Liver (tissue), 9 donors: Measurements from ENCODE around the gene PYGB. TPM values are rescaled to one million over a fixed set of nuclear protein-coding genes. Genes with fewer than 3 reads are reported as not detected.

ENCODE experiments used
- DNase-seq: peaks from one replicate; pipeline ENCODE4 v3.0.0-alpha.2; 2017; ENCODE audit warnings: low spot score
- H3K27ac ChIP-seq, 2 donors: one replicate each; pipeline ENCODE4 v1.7.0; 2013; ENCODE audit warnings: inconsistent platforms in 2 of 2, low read length in 2 of 2, control low read depth in 1 of 2, low read depth in 1 of 2, mild to moderate bottlenecking in 1 of 2
- H3K27me3 ChIP-seq, 4 donors: one replicate each; pipeline versions ENCODE4 v1.6.1 to v1.7.0; 2013; ENCODE audit warnings: low read length in 3 of 4, inconsistent platforms in 1 of 4, mild to moderate bottlenecking in 1 of 4, moderate library complexity in 1 of 4; ENCODE audit not compliant: control insufficient read depth in 4 of 4, insufficient read depth in 4 of 4
- H3K36me3 ChIP-seq, 4 donors: one replicate each; pipeline versions ENCODE4 v1.6.1 to v1.7.0; 2013; ENCODE audit warnings: low read length in 3 of 4, mild to moderate bottlenecking in 3 of 4, low read depth in 1 of 4, moderate library complexity in 1 of 4; ENCODE audit not compliant: control insufficient read depth in 4 of 4, insufficient read depth in 3 of 4
- H3K4me1 ChIP-seq, 4 donors: one replicate each; pipeline versions ENCODE4 v1.6.1 to v1.7.0; 2013; ENCODE audit warnings: low read length in 3 of 4, mild to moderate bottlenecking in 3 of 4, moderate library complexity in 1 of 4; ENCODE audit not compliant: control insufficient read depth in 4 of 4, insufficient read depth in 4 of 4
- H3K4me3 ChIP-seq, 3 donors: one replicate each; pipeline versions ENCODE4 v1.6.1 to v1.7.0; 2013; ENCODE audit warnings: low read length in 3 of 3, control low read depth in 1 of 3, low read depth in 1 of 3, mild to moderate bottlenecking in 1 of 3
- H3K9ac ChIP-seq, 2 donors: one replicate each; pipeline ENCODE4 v1.7.0; 2013; ENCODE audit warnings: low read length in 2 of 2, mild to moderate bottlenecking in 2 of 2, moderate library complexity in 2 of 2, control low read depth in 1 of 2, low read depth in 1 of 2
- H3K9me3 ChIP-seq, 4 donors: one replicate each; pipeline versions ENCODE4 v1.6.1 to v1.7.0; 2013; ENCODE audit warnings: low read length in 3 of 4; ENCODE audit not compliant: control insufficient read depth in 4 of 4
- CTCF ChIP-seq: fragments of 150-350 bp; IDR thresholded peaks from 2 replicates; pipeline ENCODE4 v1.5.1; 2017; ENCODE audit warnings: improper control_type of control experiment, low read depth, low read length; ENCODE audit not compliant: missing input control
- EGR1 ChIP-seq, 2 donors: IDR thresholded peaks; 2 replicates each; pipeline ENCODE4 v1.6.1; 2016 to 2018; ENCODE audit warnings: antibody characterized with exemption in 2 of 2, low read depth in 2 of 2
- FOXA1 ChIP-seq: IDR thresholded peaks from 2 replicates; pipeline ENCODE4 v1.6.1; 2016; ENCODE audit warnings: antibody characterized with exemption
- FOXA2 ChIP-seq: IDR thresholded peaks from 2 replicates; pipeline ENCODE4 v1.6.1; 2016; ENCODE audit warnings: antibody characterized with exemption
- GABPA ChIP-seq, 2 donors: IDR thresholded peaks in 1 of 2; conservative IDR thresholded peaks in 1 of 2; 2 replicates each; pipeline ENCODE4 v1.6.1; 2016; ENCODE audit warnings: antibody characterized with exemption in 2 of 2, mild to moderate bottlenecking in 1 of 2, moderate library complexity in 1 of 2
- HNF4A ChIP-seq, 2 donors: conservative IDR thresholded peaks; 2 replicates each; pipeline ENCODE4 v1.6.1; 2016; ENCODE audit warnings: antibody characterized with exemption in 2 of 2, mild to moderate bottlenecking in 2 of 2
- HNF4G ChIP-seq: IDR thresholded peaks from 2 replicates; pipeline ENCODE4 v1.6.1; 2016; ENCODE audit warnings: antibody characterized with exemption
- JUND ChIP-seq, 2 donors: IDR thresholded peaks; 2 replicates each; pipeline ENCODE4 v1.6.1; 2016; ENCODE audit warnings: antibody characterized with exemption in 2 of 2
- RAD21 ChIP-seq, 2 donors: IDR thresholded peaks; 2 replicates each; pipeline ENCODE4 v1.6.1; 2016; ENCODE audit warnings: antibody characterized with exemption in 2 of 2, mild to moderate bottlenecking in 2 of 2
- RXRA ChIP-seq, 2 donors: IDR thresholded peaks; 2 replicates each; pipeline ENCODE4 v1.6.1; 2017 to 2018; ENCODE audit warnings: antibody characterized with exemption in 2 of 2, mild to moderate bottlenecking in 1 of 2
- SP1 ChIP-seq: IDR thresholded peaks from 2 replicates; pipeline ENCODE4 v1.6.1; 2018; ENCODE audit warnings: antibody characterized with exemption, mild to moderate bottlenecking
- TAF1 ChIP-seq: conservative IDR thresholded peaks from 2 replicates; pipeline ENCODE4 v1.6.1; 2016; ENCODE audit warnings: antibody characterized with exemption, mild to moderate bottlenecking
- WGBS: extraction: QIAGEN DNeasy Blood & Tissue Kit; methylation state at CpG from one replicate; pipeline ENCODE4 v1.1.7; 2013; 5-methylcytosine and 5-hydroxymethylcytosine counted together
- polyA plus RNA-seq, 2 donors: library from polyadenylated mRNA; stranded (reverse) in 1 of 2; unstranded in 1 of 2; fragments of 200-250 nt in 1 of 2; fragments of >200 nt in 1 of 2; fragmentation: Nextera tagmentation in 1 of 2; extraction: Ambion mirVana in 1 of 2; gene quantifications; one replicate each; pipeline versions ENCODE4 v1.2.1 to v1.2.3, GENCODE V29; 2013 to 2015
- total RNA-seq, 2 donors: library from RNA; depleted of rRNA; stranded (reverse); fragments of >200 nt; gene quantifications; one replicate each; pipeline ENCODE4 v1.2.3, GENCODE V29; 2014
- TF ChIP-seq, protein P1 (sequence below): IDR thresholded peaks from 2 replicates; pipeline ENCODE4 v1.6.1; 2016; ENCODE audit warnings: antibody characterized with exemption, mild to moderate bottlenecking
- TF ChIP-seq, protein P2 (sequence below): IDR thresholded peaks from 2 replicates; pipeline ENCODE4 v1.6.1; 2016; ENCODE audit warnings: antibody characterized with exemption
- TF ChIP-seq, protein P3 (sequence below): IDR thresholded peaks from 2 replicates; pipeline ENCODE4 v1.6.1; 2016; ENCODE audit warnings: antibody characterized with exemption
- donor health status: healthy.
- donor health status: healthy.
- donor health status: healthy.
- donor health status: healthy.
- donor health status: healthy.

The PYGB gene
- total and polyA plus RNA-seq, 4 donors = 3.6 to 11.7 (median 9.8) TPM

DNA sequence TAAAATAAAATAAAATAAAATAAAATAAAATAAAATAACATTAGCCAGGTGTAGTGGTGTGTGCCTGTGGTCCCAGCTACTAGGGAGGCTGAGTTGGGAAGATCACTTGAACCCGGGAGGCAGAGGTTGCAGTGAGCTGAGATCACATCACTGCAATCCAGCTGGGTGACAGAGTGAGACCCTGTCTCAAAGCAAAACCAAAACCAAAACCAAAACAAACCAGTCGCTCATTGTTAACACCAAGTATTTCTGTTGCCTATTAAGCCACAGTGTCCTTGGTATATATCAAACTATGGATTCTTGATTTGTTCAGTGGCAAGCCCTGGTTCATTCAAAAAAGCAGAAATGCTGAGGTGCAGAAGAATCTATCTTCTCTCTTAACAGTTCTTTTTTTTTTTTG, 65.7 kb downstream of the PYGB start (continued):
- TF ChIP-seq, protein P1, sequence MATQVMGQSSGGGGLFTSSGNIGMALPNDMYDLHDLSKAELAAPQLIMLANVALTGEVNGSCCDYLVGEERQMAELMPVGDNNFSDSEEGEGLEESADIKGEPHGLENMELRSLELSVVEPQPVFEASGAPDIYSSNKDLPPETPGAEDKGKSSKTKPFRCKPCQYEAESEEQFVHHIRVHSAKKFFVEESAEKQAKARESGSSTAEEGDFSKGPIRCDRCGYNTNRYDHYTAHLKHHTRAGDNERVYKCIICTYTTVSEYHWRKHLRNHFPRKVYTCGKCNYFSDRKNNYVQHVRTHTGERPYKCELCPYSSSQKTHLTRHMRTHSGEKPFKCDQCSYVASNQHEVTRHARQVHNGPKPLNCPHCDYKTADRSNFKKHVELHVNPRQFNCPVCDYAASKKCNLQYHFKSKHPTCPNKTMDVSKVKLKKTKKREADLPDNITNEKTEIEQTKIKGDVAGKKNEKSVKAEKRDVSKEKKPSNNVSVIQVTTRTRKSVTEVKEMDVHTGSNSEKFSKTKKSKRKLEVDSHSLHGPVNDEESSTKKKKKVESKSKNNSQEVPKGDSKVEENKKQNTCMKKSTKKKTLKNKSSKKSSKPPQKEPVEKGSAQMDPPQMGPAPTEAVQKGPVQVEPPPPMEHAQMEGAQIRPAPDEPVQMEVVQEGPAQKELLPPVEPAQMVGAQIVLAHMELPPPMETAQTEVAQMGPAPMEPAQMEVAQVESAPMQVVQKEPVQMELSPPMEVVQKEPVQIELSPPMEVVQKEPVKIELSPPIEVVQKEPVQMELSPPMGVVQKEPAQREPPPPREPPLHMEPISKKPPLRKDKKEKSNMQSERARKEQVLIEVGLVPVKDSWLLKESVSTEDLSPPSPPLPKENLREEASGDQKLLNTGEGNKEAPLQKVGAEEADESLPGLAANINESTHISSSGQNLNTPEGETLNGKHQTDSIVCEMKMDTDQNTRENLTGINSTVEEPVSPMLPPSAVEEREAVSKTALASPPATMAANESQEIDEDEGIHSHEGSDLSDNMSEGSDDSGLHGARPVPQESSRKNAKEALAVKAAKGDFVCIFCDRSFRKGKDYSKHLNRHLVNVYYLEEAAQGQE = no peak
- TF ChIP-seq SP1 (no peak), RAD21 (IDR thresholded peaks at IDR 0.05) (no peak), HNF4G (no peak), FOXA2 (no peak), JUND (IDR thresholded peaks at IDR 0.05) (no peak), EGR1 (IDR thresholded peaks at IDR 0.05; ENCODE audit: low read depth in 2 of 2) (no peak)

GRCh38 chr20:25314497-25315417, 66.9 kb downstream of the PYGB start:
- H3K36me3 ChIP-seq = no peaks in the 10 kb centered on the region
- H3K9ac ChIP-seq = no peak overlapping the region
- no peaks in the 10 kb centered on the region for H3K27me3 ChIP-seq
- H3K9me3 ChIP-seq = no peaks in the 10 kb centered on the region
- no peak overlapping the region for H3K4me3 ChIP-seq
- peaks cover 0 to 18% (median 17%) of the 10 kb centered on the region in 4 donors for H3K4me1 ChIP-seq
- TF ChIP-seq RAD21 (IDR thresholded peaks at IDR 0.05) (no peak), FOXA2 (no peak), GABPA (IDR thresholded peaks at IDR 0.05 in 1 of 2, conservative IDR thresholded peaks at IDR 0.05 in 1 of 2) (no peak), RXRA (IDR thresholded peaks at IDR 0.05) (no peak), CTCF (no peak)
- 96% methylated on average over 17 of the region's 17 CpGs for WGBS
- DNase-seq = no peak
- H3K27ac ChIP-seq = no peak overlapping the region

DNA sequence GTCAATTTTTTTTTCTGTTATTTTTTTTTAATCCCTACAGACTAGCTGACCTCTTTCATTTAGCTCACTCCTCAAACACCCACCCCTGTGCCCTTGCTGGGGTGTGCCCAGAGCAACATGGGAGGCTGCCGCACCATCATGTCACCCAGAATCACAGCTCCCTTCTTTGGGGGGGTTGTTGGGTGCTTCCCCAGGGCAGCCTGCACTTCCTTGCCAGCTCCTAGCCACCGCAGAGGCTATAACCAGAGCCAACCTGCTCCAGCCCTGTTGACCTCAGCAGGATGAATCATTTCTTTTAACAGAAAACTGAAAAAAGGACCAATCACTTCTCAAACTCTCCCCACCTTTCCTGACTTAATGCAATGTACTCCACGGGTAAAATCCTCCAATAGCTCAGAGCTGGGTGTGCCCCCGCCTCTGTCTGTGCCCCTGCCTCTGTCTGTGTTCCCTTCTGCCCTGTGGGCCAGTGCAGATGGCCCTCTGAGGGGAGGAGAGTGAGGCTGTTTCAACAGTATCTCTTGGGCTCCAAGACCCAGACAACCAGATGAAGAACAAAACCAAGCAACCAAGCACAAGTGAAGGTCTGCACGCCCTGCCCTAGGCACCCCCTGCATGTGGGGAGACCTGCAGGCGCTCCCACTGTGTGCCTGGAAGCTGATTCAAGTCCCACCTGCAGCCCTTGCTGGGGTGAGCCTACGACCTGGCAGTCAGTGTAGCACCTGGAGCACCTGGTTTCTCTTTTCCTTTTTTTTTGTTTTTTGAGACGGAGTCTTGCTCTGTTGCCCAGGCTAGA, 67.7 kb downstream of the PYGB start:
- no peak overlapping the region for H3K27ac ChIP-seq
- no peak overlapping the region for H3K4me3 ChIP-seq
- no peak overlapping the region for H3K9ac ChIP-seq
- WGBS = 94% methylated on average over 8 of the region's 8 CpGs
- peaks cover 0 to 9% (median 9%) of the 10 kb centered on the region in 4 donors for H3K4me1 ChIP-seq
- no peak for DNase-seq
- H3K36me3 ChIP-seq = no peaks in the 10 kb centered on the region
- H3K27me3 ChIP-seq = no peaks in the 10 kb centered on the region
- H3K9me3 ChIP-seq = no peaks in the 10 kb centered on the region
- TF ChIP-seq, protein P2, sequence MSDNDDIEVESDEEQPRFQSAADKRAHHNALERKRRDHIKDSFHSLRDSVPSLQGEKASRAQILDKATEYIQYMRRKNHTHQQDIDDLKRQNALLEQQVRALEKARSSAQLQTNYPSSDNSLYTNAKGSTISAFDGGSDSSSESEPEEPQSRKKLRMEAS = no peak
- TF ChIP-seq HNF4G = no peak
- TF ChIP-seq RXRA (IDR thresholded peaks at IDR 0.05) = no peak
- TF ChIP-seq, protein P3, sequence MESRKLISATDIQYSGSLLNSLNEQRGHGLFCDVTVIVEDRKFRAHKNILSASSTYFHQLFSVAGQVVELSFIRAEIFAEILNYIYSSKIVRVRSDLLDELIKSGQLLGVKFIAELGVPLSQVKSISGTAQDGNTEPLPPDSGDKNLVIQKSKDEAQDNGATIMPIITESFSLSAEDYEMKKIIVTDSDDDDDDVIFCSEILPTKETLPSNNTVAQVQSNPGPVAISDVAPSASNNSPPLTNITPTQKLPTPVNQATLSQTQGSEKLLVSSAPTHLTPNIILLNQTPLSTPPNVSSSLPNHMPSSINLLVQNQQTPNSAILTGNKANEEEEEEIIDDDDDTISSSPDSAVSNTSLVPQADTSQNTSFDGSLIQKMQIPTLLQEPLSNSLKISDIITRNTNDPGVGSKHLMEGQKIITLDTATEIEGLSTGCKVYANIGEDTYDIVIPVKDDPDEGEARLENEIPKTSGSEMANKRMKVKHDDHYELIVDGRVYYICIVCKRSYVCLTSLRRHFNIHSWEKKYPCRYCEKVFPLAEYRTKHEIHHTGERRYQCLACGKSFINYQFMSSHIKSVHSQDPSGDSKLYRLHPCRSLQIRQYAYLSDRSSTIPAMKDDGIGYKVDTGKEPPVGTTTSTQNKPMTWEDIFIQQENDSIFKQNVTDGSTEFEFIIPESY = no peak
- TF ChIP-seq TAF1 = no peak
- no peak for TF ChIP-seq FOXA1
- no peak for TF ChIP-seq EGR1 (IDR thresholded peaks at IDR 0.05; ENCODE audit: low read depth in 2 of 2)
- no peak for TF ChIP-seq HNF4A (conservative IDR thresholded peaks at IDR 0.05)
- TF ChIP-seq, protein P1 = no peak
- no peak for TF ChIP-seq JUND (IDR thresholded peaks at IDR 0.05)
- no peak for TF ChIP-seq FOXA2
